Neural cell (in vitro differentiated cells): ENCODE results near the gene CCL4L2.
"Not testable (repeated sequence)": the region's sequence is repeated elsewhere in the genome, so short reads cannot be mapped to it uniquely, and the experiment has no call there.

ENCODE experiments used
- CTCF ChIP-seq: fragments of 450-650 bp; IDR thresholded peaks from 2 replicates; pipeline ENCODE4 v1.5.1; 2014; ENCODE audit warnings: antibody characterized with exemption, mild to moderate bottlenecking, moderate library complexity; ENCODE audit not compliant: poor library complexity, severe bottlenecking
- EP300 ChIP-seq: fragments of 450-650 bp; conservative IDR thresholded peaks from 2 replicates; pipeline ENCODE4 v1.6.1; 2014; ENCODE audit warnings: antibody characterized with exemption, mild to moderate bottlenecking, moderate library complexity; ENCODE audit not compliant: poor library complexity, severe bottlenecking
- MXI1 ChIP-seq: fragments of 450-650 bp; conservative IDR thresholded peaks from 2 replicates; pipeline ENCODE4 v1.6.1; 2014; ENCODE audit warnings: antibody characterized with exemption, mild to moderate bottlenecking; ENCODE audit not compliant: poor library complexity, severe bottlenecking
- POLR2AphosphoS5 ChIP-seq: IDR thresholded peaks from 2 replicates; pipeline ENCODE4 v1.6.1; 2012
- RAD21 ChIP-seq: fragments of 450-650 bp; conservative IDR thresholded peaks from 2 replicates; pipeline ENCODE4 v1.6.1; 2014; ENCODE audit warnings: antibody characterized with exemption, mild to moderate bottlenecking, moderate library complexity
- REST ChIP-seq: IDR thresholded peaks from 2 replicates; pipeline ENCODE4 v1.6.1; 2012; ENCODE audit warnings: borderline replicate concordance
- TAF1 ChIP-seq: IDR thresholded peaks from 2 replicates; pipeline ENCODE4 v1.6.1; 2012; ENCODE audit warnings: low read depth

GRCh38 chr17:36201506-36201905 is 9.4 kb upstream of the CCL4L2 start:
- TF ChIP-seq CTCF, EP300, POLR2AphosphoS5, REST, MXI1, RAD21, TAF1: not testable (repeated sequence)
